GM19468 (cell line): ENCODE data around the gene PSMD5.

Experiments
- ATAC-seq: cut with Tn5 transposase; IDR thresholded peaks from one replicate; pipeline ENCODE4 v1.9.1; 2021; ENCODE audit warnings: mild to moderate bottlenecking, moderate library complexity, moderate number of reproducible peaks; ENCODE audit not compliant: unreplicated experiment; ENCODE audit errors: extremely low read depth

Gene PSMD5

DNA sequence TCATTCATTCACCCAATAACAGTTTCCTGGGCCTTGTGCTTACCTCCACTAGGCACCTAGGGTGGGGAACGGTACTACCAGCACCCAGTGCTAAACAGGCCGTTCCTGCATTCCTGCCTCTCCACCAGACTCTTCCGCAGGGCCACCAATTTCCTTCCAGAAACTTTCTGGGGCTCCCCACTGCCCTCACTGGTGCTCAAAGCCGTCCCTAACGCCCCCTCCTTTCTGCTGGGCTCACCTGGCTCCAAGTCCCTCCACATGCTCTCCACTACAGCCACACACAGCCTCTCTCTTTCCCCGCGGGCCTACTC, 32.9 kb upstream of the PSMD5 start:
- no peak for ATAC-seq

DNA sequence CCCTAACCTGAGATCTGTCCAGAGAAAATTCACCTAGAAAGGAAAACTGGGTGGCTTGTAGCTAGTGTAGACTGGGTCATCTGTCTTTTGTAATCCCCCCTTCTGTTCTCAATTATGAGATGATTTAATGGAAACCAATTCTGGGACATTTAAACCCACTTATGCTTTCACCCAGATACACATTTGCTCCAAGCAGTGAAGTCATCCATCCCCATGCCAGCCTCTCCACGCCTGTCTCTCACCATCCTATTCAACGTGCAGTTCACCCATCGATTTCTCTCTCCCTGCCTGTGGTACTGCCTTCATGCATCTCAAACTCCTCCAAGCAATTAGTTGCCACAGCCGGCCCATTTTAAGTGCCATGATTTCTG, 32.5 kb upstream of the PSMD5 start:
- ATAC-seq: no peak

DNA sequence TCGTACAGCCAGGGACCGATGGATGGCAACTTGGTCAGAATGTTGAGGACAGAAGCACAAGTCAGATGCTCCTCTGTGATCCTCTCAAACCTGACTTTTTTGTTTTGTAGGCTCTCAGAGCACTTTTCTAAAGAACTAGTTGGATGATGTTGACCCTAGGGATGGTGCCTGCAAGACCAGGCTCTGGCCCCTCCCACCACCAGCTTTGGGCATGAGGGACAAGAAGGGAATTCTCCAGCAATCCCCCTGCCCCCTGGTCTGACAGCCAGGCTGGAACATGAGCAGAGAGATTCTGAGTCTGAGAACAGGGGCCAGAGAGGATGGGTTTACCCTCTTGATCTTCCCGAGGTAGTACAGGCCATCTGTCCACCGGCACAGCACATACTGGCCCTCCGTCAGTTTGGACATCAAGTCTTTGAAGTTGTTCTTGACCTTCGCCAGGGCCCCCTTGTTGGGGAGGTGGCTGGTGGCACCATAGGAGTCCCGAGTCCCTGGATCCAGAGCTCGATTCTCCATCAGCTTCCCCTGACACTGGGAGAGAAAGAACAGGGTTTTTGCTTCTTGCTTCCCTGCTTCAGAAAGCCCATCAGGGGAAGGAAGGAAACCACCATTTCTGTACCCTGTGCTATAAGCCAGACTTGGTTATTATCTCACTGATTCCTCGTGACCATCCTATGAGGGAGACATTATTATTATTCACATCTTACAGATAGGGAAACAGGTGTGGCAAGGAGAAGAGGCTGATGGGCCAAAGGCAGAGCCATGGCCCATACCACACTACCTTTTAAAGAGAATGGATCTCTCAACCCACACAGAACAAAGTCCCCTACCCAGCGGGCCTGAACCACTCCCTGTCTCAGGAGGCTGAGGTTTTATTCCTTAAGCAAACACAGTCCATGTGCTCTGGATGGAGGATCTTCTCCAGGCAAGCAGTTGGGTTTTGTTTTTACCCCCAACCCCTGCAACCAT, 31.8 kb upstream of the PSMD5 start:
- ATAC-seq: no peak

DNA sequence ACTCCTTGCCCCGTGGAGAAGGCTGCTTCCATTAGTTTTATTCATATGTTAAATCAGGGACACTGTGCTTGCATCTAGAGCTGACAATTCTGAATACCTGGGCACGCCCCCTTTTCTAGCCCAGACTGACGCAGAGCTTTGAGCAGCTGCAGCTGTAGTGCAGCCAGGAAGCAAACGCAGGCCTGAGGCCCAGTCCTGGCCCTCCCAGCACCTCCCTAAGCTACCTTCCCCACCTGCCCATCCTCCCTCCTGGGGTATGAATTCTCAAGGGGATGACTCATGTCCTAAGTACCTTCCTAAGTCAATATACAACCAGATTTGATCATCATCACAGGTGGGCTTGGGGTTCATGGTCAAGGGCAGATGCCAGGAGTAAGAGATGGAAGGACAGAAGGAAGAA, 30.8 kb upstream of the PSMD5 start:
- no peak for ATAC-seq

DNA sequence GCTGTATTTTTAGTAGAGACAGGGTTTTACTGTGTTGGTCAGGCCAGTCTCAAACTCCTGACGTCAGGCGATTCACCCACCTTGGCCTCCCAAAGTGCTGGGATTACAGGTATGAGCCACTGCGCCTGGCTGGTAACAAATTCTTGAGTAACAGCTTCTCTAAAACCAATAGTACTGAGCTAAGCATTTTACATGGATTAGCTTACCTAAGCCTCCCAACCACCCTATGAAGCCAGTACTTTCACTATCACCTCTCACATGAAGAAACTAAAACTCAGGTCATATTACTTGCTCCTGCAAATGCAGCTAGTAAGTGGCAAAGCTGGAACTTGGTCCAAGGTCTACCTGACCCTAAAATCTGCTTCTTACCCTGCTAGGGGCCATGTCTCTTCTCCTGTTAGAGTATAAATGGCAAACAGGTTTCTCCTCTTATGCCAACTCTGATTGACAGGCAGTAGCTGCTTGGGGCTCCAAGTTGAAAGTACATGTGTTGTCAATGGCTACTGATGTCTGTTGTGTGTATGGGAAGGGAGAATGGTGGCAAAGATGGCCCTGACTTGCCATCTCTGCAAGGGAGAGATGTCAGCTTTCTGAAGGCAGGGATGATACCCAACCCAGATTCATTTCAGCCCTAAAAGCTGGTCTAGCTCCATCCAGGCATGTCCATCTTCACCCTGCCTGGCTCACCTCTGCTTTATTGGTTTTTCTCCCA, 30.2 kb upstream of the PSMD5 start:
- no peak for ATAC-seq

DNA sequence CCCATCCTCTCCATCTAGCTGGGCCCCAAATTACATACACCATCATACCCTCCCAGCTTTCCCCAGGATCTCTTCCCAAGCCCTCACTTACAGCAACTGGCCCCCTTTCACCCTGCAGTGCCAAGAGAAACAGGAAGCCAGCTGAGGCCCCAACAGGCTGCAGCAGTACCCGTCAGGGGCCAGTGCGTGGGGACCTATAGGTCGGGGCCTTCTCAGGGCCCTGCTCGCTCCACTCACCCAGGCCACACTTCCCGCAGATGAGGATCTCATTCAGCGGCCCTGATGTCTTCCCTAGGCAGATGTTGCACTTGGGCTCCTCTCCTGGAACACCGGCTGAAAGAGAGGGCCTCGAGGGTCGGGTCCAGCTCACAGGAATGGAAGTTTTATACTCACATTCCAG, 27.5 kb upstream of the PSMD5 start:
- no peak for ATAC-seq

DNA sequence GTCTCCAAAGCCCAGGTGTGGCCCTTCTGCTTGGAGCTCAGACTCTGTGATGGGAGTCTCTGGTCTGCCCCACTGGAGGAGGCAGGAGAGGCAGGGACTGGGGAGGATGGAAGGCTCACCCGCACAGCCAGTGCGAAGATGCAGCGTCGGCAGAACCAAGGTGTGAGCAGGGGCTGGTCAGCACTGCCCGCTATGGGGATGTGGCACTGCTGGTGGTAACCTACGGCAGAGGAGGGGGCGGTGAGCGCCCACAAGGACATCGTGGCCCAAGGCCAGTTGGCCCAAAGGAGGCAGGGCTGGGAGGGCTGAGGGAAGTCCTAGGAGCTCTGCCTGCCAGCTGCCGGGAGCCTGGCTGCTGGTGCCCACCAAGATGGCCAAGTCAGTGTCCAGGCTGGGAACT, 27.0 kb upstream of the PSMD5 start:
- no peak for ATAC-seq

DNA sequence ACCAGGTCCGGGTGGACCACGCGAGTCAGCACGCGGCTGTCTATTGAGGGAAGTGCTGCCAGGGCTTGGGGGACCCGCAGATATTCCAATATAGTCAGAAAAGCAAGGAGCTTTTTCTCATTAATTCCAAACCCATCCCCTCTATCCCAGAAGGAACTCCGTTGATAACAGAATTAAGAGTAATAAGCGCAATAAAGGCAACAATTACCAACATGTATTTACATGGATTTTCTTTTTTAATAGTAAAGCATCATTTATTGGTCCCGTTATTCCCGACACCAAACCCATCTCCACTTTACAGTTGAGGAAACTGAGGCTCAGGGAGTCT, 26.6 kb upstream of the PSMD5 start:
- no peak for ATAC-seq

DNA sequence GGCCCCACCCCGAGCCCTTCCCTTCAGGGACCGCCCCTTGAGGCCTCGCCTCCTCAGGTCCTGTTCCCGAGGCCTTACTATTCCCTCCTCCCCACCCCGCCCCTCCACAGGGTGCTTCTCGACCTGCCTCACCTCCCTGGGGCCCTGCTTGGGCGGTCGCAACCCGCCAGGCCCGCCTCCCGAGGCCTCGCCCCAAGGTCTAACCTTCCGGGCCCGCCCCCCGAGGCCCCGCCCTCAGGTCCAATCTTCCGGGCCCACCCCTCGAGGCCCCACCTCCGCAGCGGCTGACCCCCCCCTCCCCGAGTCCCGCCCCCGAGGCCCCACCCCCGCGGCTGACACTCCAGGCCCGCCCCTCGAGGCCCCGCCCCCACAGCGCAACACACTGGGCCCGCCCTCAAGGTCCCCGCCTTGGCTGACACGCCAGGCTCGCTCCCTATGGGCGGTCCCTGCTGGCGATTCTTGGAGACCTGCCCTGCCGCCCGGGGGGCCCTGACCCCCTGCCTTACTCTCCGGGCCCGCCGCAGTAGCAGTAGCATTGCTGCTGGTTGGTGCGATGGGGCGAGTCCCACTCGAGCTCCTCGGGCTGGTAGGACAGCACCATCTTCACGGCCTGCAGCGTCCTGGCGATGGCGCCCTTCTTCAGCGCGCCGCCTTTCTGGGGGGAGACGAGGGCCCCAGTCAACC, 26.1 kb upstream of the PSMD5 start:
- ATAC-seq: peak; percentile 70

DNA sequence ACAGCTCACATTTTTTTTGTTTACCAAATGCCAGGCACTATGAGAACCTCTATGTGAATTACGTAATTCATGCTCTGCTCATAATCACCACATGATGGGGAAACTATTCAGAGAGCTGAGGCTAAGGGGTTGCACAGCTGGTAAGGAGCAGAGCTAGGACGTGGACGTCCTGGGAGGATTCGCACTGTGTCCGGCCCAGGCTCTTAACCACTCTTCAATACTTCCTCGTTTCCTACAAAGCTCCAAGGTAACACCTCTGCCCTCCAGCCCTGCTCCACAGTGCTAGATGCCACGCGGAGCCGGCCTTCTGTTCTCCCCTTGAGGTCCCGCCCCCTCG, 25.6 kb upstream of the PSMD5 start:
- no peak for ATAC-seq

DNA sequence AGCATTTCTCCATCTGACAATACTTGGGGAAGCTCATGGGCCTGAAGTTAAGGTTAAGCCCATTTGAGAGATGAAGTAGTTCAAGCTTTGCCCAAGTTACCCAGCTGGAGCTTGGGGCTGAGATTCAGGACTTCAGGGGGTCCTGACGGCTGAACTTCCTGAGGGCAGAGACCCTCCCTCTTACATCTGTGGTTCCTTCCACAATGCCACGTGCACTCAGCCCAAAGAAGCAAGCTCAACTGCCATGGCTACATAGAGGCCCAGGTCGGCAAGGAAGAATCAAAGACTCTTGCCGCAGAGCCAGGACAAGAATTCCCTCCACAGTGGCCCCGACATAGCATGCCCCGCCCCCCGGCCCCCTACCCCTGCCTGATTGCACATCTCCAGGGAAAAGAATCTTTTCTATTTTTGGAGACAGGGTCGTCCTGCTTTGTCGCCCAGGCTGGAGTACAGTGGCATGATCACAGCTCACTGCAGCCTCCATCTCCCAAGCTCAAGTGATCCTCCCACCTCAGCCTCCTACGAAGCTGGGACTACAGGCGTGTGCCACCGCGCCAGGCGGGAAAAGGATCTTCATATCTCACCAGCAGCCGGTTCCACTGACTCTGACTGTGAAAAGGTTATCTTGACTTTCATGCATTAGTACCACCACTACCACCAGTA, 25.1 kb upstream of the PSMD5 start:
- ATAC-seq: no peak

DNA sequence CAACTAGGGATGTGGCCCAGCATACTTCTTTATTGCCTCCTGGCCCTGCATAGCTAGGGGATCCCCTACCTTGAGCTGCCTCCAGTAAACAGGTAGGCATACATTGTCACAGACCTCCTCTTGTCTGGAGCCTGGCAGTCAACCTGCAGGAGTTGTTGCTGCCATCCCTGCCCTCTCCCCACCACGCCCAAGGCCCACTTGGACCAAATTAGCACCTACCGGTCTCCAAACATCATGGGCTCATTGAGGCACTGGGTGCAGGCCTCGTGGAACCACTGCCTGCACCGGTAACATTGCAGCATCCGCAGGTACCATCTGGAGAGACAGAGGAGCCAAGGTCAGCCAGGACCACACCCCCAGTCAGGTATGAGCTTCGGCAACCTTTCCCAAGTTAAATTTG, 23.9 kb upstream of the PSMD5 start:
- no peak for ATAC-seq

DNA sequence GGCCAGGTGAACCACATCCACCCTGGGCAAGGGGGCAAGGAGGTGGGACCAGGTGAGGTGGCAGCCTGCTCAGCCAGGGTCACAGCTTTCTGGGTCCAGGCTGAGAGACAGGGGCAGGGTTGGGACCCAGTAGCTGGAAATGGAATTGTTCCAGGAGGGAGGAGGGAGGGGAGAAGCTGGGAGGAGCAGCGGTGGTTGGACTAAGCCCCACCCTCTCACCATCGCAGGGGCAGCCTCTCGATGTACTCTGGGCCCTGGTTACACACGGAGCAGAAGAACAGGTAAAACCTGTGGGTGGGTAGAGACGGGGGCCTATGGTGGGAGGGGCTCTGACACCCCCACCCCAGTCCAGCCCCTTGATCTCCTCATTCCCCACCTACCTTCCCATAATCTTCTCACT, 23.1 kb upstream of the PSMD5 start:
- ATAC-seq: no peak

DNA sequence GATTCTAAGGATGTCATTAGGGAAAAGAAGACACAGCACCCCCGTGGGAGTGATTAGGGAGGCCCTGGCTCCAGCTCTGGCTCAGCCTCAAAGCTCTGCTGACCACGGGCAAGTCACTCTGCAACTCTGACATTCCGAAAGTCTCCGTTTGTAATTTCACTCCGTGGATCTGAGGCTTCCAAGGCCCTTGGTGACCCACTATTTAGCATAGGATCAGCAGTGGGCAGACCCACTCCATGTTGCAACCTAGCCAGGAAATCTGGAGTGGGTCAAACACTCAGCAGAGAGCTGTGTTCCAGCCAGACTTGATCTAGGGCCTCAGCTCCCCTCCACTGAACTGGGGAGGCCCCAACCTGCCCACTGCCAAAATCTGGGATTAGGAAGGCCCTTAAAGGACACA, 22.5 kb upstream of the PSMD5 start:
- ATAC-seq: no peak

DNA sequence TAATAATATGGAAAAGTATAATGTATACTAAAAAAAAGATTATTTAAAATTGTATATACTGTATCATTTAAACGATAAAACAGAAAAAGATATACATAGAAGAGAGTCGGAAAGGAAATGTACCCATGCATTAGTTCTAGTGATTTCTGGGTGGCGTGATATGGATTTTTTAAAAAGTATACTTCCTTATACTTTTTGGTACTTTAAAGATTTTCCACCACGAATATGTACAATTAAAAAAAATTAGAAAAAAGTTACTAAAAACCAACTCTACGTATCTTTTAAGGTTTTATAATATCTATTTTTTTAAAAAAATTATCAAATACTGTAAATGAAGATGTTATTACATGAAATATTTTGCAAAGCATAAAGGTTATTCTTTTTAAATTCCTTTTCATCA, 22.0 kb upstream of the PSMD5 start:
- no peak for ATAC-seq

DNA sequence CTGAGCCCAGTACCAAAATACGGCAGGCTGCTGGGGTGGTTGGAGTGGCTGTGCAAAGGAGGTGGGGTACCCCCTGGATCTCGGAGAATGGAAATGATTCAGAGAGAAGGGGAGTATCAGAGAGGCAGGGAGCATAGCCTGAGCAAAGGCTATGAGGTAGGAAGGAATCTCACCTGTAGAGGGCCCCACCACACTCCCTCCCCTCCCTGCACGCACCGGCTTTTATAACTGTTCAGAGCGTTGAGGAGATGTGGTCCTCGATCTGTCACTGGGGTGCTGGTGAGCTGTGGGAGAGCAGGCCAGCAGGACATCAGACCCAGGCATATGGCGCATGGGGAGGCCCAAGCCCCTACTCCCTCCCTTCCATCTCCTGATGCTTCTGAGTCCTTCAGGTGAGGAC, 21.1 kb upstream of the PSMD5 start:
- no peak for ATAC-seq

DNA sequence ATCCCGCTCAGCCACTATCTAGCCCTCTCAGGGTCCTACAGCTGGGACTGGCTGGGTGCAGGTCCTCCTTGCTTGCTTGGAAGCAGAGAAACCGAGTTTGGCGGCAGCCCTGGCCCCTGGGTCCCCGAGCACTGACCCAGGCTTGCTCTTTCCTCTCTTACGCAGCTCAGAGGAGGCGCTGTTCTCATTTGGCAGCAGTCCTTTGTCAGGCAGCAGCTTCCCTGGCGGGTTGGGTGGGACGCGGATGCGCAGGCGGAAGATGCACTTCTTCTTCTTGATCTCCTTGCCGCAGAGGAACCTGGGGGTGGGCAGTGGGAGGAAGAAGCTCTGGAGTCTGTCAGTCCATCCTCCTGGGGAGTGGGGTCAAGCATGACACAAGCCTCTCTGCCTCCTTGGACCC, 19.7 kb upstream of the PSMD5 start:
- ATAC-seq: no peak

DNA sequence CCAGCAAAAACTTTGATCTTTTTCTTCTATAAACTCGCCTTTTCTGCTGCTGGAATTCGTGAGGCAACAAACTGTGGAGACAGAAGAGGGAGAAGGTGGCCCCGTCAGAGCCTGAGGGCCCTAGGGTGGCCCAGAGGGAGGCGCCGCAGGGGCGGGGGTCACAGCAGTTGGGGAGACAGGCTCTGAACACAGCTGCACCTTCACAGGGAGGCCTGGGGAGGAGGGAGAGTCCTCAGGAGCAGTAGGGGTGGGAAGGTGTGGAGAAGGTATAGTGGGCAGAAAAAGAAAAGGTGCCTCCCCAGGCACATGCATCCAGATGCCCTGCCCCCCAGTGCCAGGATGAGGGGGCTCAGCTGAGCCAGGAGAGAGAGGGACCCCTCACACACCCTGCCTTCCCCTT, 19.2 kb upstream of the PSMD5 start:
- no peak for ATAC-seq

DNA sequence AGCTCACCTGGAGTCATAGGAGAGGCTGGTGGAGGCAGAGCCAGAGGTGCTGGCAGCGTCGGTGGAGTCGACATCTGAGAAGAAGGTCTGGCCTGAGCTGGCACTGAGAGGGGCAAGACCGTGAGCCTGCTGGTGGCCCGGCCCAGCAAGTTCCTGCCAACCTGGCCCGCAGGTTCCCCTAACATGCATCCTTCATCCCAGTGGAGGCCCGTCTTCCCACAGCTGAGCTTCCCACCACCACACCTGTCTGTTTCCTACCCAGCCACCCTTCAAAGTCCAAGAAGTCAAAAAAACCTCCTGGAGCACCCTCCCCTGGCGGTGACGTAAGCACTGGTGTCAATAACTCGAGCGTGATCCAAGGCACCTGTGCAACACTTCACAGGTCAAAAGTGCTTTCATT, 17.4 kb upstream of the PSMD5 start:
- no peak for ATAC-seq

DNA sequence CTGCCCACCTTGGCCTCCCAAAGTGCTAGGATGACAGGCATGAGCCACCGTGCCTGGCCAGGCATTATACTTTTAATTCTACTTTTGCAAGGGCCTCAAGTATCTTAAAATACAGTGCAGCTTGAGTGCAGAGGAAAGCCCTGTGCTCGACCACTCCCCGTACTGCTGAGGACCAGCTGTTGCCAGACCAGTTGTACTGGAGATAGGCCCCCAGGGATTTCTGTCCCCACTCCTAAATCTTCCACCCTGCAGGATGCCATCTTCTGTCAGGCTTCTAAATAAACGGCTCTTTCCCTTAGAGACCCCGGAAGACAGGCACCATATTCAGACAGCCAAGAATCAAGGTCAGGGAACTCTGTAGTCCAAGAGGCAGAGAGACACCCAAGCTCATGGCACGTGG, 16.6 kb upstream of the PSMD5 start:
- no peak for ATAC-seq

DNA sequence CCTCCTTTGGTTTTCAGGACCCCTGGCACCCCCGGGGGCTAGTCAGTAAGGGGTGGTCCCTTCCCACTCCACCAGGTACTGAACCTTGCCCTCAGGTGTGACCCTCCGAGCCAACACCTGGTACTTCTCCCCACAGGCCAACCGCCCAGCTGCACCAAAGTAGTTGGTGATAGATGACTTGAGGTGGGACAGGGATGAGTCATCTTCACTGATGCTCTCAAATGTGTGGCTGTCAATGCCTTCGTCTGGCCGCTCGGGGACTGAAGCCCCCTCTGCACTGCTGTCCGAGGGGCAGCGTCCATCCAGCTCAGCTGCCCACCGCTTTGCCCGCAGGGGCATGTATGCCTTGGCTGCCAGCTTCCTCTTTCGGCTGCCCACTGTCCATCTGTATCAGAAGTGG, 15.2 kb upstream of the PSMD5 start:
- no peak for ATAC-seq
